ENCODE data around the gene GPX3.

GRCh38 chr5:151023651-151024050 lies 3.3 kb downstream of the GPX3 start:
- TF ChIP-seq, protein P1, sequence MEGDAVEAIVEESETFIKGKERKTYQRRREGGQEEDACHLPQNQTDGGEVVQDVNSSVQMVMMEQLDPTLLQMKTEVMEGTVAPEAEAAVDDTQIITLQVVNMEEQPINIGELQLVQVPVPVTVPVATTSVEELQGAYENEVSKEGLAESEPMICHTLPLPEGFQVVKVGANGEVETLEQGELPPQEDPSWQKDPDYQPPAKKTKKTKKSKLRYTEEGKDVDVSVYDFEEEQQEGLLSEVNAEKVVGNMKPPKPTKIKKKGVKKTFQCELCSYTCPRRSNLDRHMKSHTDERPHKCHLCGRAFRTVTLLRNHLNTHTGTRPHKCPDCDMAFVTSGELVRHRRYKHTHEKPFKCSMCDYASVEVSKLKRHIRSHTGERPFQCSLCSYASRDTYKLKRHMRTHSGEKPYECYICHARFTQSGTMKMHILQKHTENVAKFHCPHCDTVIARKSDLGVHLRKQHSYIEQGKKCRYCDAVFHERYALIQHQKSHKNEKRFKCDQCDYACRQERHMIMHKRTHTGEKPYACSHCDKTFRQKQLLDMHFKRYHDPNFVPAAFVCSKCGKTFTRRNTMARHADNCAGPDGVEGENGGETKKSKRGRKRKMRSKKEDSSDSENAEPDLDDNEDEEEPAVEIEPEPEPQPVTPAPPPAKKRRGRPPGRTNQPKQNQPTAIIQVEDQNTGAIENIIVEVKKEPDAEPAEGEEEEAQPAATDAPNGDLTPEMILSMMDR (IDR thresholded peaks at IDR 0.05; ENCODE audit: low read depth, low read length): no peak
- TF ChIP-seq EZH2phosphoT487 (IDR thresholded peaks at IDR 0.05; ENCODE audit: low read depth): no peak

Data from OCI-LY3 (cell line).